ENCODE data around the gene EHMT1.

GRCh38 chr9:137817236-137818200, 198.7 kb downstream of the EHMT1 start:
- TF ChIP-seq CTCF (IDR thresholded peaks at IDR 0.05) (no peak), USF2 (IDR thresholded peaks at IDR 0.05) (no peak), CEBPB (IDR thresholded peaks at IDR 0.05) (no peak), RAD21 (conservative IDR thresholded peaks at IDR 0.05 in 1 of 2, IDR thresholded peaks at IDR 0.05 in 1 of 2) (no peak), ESRRA (IDR thresholded peaks at IDR 0.05; ENCODE audit: borderline replicate concordance, low read length) (no peak), ZFP36 (IDR thresholded peaks at IDR 0.05; ENCODE audit: borderline replicate concordance, partially characterized antibody) (no peak), RFX5 (IDR thresholded peaks at IDR 0.05) (no peak), EP300 (IDR thresholded peaks at IDR 0.05) (no peak), HDAC2 (IDR thresholded peaks at IDR 0.05) (no peak), POLR2A (IDR thresholded peaks at IDR 0.05; ENCODE audit: low read length) (no peak), CHD4 (IDR thresholded peaks at IDR 0.05; ENCODE audit: borderline replicate concordance) (no peak)

All from A549 (cell line).